Camera-type eye (tissue), 1 donor: Measurements from ENCODE around the gene C18orf54. TPM values are rescaled to one million over a fixed set of nuclear protein-coding genes. Genes with fewer than 3 reads are reported as not detected.

Experiments
- total RNA-seq: library from RNA; depleted of rRNA; stranded (reverse); fragments of >200 nt; gene quantifications from one replicate; pipeline ENCODE4 v1.2.3, GENCODE V29; 2014

Gene C18orf54
- total RNA-seq: 11.0 TPM

GRCh38 chr18:54357660-54358494 lies at the start of gene C18orf54, which contains the start of gene STARD6:
TSS of gene C18orf54 (plus strand) at chr18:54357906. CDS start at chr18:54360573, 2,667 bp downstream.
TSS of gene STARD6 (minus strand) at chr18:54357858. CDS start at chr18:54354573, 3,285 bp downstream.

Other genes starting within 250 kb of the C18orf54 start
- gene MBD2, start 133.2 kb upstream of the C18orf54 start, total RNA-seq: 23.1 TPM
- 81.8 TPM for gene POLI, start 88.4 kb upstream of the C18orf54 start, total RNA-seq
- not detected for gene STARD6, start within 50 bp of the C18orf54 start, total RNA-seq
- gene DYNAP, start 233.3 kb downstream of the C18orf54 start, total RNA-seq: not detected